CD4-positive, alpha-beta T cell (primary cell): ENCODE results near the gene THAP12. TPM values are rescaled to one million over a fixed set of nuclear protein-coding genes. Genes with fewer than 3 reads are reported as not detected.

Experiments used
- ATAC-seq: fragments of 200-7000 bp; cut with Tn5 transposase; one replicate; pipeline ENCODE4 v1.10.0; 2022; ENCODE audit warnings: mild to moderate bottlenecking; ENCODE audit not compliant: poor library complexity
- CTCF ChIA-PET: fragments of 350-600 bp; sonication (Branson Sonifier 250); formaldehyde crosslinking; loops from one replicate; lab custom pipeline; 2021; ENCODE audit warnings: antibody characterized with exemption, inconsistent platforms; lab: Charles Lee
- POLR2A ChIA-PET: fragments of 350-600 bp; sonication (Branson Sonifier 250); formaldehyde crosslinking; loops from one replicate; lab custom pipeline; 2021; ENCODE audit warnings: antibody characterized with exemption, inconsistent platforms; lab: Charles Lee
- DNase-seq, 14 experiments: peaks; one replicate each; pipeline ENCODE4 v3.0.0-alpha.2; 2013 to 2020; ENCODE audit warnings: mixed read lengths in 2 of 14
- H3K27ac ChIP-seq, 2 donors: one replicate each; pipeline versions ENCODE4 v1.5.1 to v1.7.0; 2013; ENCODE audit warnings: low read length in 2 of 2, low read depth in 1 of 2, mild to moderate bottlenecking in 1 of 2
- H3K27me3 ChIP-seq, 2 experiments: 1 replicate in 1 of 2; 2 replicates in 1 of 2; pipeline versions ENCODE4 v1.6.1 to v1.7.0; 2013; ENCODE audit warnings: low read length in 2 of 2, control low read depth in 1 of 2, mild to moderate bottlenecking in 1 of 2, moderate library complexity in 1 of 2; ENCODE audit not compliant: insufficient read depth in 2 of 2, control insufficient read depth in 1 of 2
- H3K36me3 ChIP-seq: one replicate; pipeline ENCODE4 v1.6.1; 2013; ENCODE audit warnings: low read length, control low read depth; ENCODE audit not compliant: insufficient read depth
- H3K4me1 ChIP-seq: one replicate; pipeline ENCODE4 v1.6.1; 2013; ENCODE audit warnings: low read length, control low read depth; ENCODE audit not compliant: insufficient read depth
- H3K4me3 ChIP-seq: one replicate; pipeline ENCODE4 v1.5.1; 2013; ENCODE audit warnings: mild to moderate bottlenecking, low read length, moderate library complexity
- H3K9me3 ChIP-seq, 2 experiments: 1 replicate in 1 of 2; 2 replicates in 1 of 2; pipeline versions ENCODE4 v1.6.1 to v1.7.0; 2013; ENCODE audit warnings: low read length in 2 of 2, mild to moderate bottlenecking in 2 of 2, control low read depth in 1 of 2, moderate library complexity in 1 of 2; ENCODE audit not compliant: control insufficient read depth in 1 of 2, insufficient read depth in 1 of 2
- H3K27ac Mint-ChIP-seq: one replicate; pipeline ENCODE4 v1.8.0; 2020; ENCODE audit warnings: mixed read lengths
- H3K27me3 Mint-ChIP-seq: one replicate; pipeline ENCODE4 v1.8.0; 2021; ENCODE audit warnings: mixed read lengths
- H3K36me3 Mint-ChIP-seq: one replicate; pipeline ENCODE4 v1.8.0; 2021; ENCODE audit warnings: low read depth, mixed read lengths
- H3K4me1 Mint-ChIP-seq: one replicate; pipeline ENCODE4 v1.8.0; 2021; ENCODE audit warnings: low read depth, mixed read lengths
- H3K4me3 Mint-ChIP-seq: one replicate; pipeline ENCODE4 v1.8.0; 2020; ENCODE audit warnings: mild to moderate bottlenecking, mixed read lengths
- H3K9me3 Mint-ChIP-seq: one replicate; pipeline ENCODE4 v1.8.0; 2020; ENCODE audit warnings: mixed read lengths
- CTCF ChIP-seq: fragments of 200-600 bp; IDR thresholded peaks from one replicate; pipeline ENCODE4 v1.8.0; 2022; ENCODE audit warnings: antibody characterized with exemption, mild to moderate bottlenecking
- intact Hi-C, 2 experiments: fragments of 100-400 bp; cut with DNase I in 1 of 2; cut with micrococcal nuclease in 1 of 2; formaldehyde crosslinking; loops; one replicate each; pipeline versions ENCODE4 v1.15.1 to v1.9.0; 2023 to 2025; cut with DNase I, micrococcal nuclease
- total RNA-seq, 174 experiments: library from RNA in 2 of 174; stranded (reverse) in 2 of 174; gene quantifications; one replicate each; pipeline ENCODE4 v1.2.3 and lab custom pipeline; 2021 to 2026

Gene THAP12
- total RNA-seq, 2 experiments from 2014 or later: 34.8 to 36.3 TPM

DNA sequence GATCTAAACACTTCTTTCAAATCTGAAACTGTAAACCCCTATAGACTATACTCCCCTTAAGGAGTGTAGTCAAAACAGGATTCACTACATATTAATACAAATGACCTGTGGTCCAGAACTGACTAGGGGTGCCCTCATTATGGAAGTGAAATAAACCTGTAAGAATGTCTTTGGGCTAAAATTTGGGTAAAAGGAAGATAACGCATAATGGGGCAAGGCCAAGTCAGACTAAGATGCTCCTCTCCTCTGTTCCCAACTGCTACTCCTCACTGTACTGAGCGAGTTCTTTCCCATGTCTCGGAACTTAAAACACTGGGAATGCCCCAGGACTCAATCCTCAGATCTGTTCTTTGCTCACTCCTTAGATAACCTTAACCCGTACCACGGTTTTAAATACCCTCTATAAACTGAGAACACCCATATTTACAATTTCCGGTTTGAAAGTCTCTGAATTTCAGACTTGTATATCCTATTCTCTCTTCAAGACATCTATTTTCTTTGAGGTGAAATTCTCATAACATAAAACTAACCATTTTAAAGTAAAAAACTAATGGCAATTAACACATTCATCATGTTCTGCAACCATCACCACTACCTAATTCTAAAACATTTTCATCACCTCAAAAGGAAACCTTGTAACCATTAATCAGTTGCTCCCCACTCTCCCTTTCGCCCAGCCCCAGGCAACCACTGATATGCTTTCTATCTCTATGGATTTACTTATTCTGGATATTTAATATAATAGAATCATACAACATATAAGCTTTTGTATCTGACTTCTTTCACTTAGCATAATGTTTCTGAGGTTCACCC is 4.0 kb downstream of the THAP12 start:
- Mint-ChIP-seq H3K36me3 (peaks cover 14% of the 10 kb centered on the region), H3K9me3 (no peaks in the 10 kb centered on the region), H3K4me1 (peaks cover 77% of the 10 kb centered on the region), H3K27me3 (no peaks in the 10 kb centered on the region), H3K27ac (peak overlapping the region; percentile 1), H3K4me3 (peak overlapping the region; percentile 32)
- DNase-seq (no peak), ATAC-seq (no peak)
- intact Hi-C loops: loop anchor here in 1 of 2 experiments (10.0 kb wide), 1 partner anchor 1782 kb away; the partner anchor contains the start of gene POLD3
- Histone ChIP-seq H3K27ac (no peak overlapping the region), H3K36me3 (no peaks in the 10 kb centered on the region), H3K4me1 (peaks cover 42% of the 10 kb centered on the region), H3K4me3 (no peak overlapping the region), H3K27me3 (no peaks in the 10 kb centered on the region), H3K9me3 (no peaks in the 10 kb centered on the region)
- TF ChIP-seq CTCF: no peak
- CTCF ChIA-PET: no interaction called here
- POLR2A ChIA-PET: no interaction called here

- H3K36me3 ChIP-seq: no peaks in the 10 kb centered on the region
- H3K4me3 ChIP-seq: no peak overlapping the region
- CTCF ChIA-PET: no interaction called here
- Mint-ChIP-seq H3K27ac (no peak overlapping the region), H3K9me3 (no peaks in the 10 kb centered on the region), H3K4me3 (no peak overlapping the region), H3K4me1 (peaks cover 67% of the 10 kb centered on the region), H3K36me3 (no peaks in the 10 kb centered on the region), H3K27me3 (no peaks in the 10 kb centered on the region)
- H3K4me1 ChIP-seq: peaks cover 19% of the 10 kb centered on the region
- DNase-seq (peak in 3 of 14 experiments; percentile 23 to 40 (median 39)), ATAC-seq (no peak)
- no peaks in the 10 kb centered on the region for H3K27me3 ChIP-seq
- intact Hi-C loops: loop anchor here in 1 of 2 experiments (10.0 kb wide), 1 partner anchor 1776 kb away; the partner anchor contains the start of gene POLD3
- POLR2A ChIA-PET: no interaction called here
- no peak overlapping the region for H3K27ac ChIP-seq
- no peaks in the 10 kb centered on the region for H3K9me3 ChIP-seq
- no peak for TF ChIP-seq CTCF
These were observed 9.8 kb downstream of the THAP12 start for GRCh38 chr11:76371170-76371569.

DNA sequence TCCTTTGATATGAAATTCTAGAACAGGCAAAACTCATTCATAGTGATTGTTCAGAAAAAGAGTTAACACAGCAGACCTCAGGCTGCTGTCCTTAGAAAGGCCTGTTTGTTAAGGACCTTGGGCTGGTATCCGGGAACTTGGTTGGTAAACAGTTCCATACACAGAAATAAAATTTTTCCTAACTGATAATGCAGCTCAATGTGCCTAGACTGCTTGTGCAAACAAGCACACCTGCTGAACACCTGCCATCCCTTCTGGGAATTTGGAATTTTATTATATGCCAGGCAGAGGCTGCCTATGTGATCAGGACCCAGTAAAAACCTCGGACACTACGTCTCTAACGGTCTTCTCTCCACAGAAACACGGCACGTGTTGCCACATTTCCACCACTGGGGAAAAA is 11.5 kb downstream of the THAP12 start:
- no peaks in the 10 kb centered on the region for H3K36me3 ChIP-seq
- no peak overlapping the region for H3K4me3 ChIP-seq
- no peak for DNase-seq
- TF ChIP-seq CTCF: no peak
- H3K9me3 ChIP-seq: no peaks in the 10 kb centered on the region
- CTCF ChIA-PET: no interaction called here
- peaks cover 12% of the 10 kb centered on the region for H3K4me1 ChIP-seq
- no peaks in the 10 kb centered on the region for H3K27me3 Mint-ChIP-seq
- ATAC-seq: no peak
- no peaks in the 10 kb centered on the region for H3K9me3 Mint-ChIP-seq
- POLR2A ChIA-PET: no interaction called here
- H3K27ac ChIP-seq: no peak overlapping the region
- no peaks in the 10 kb centered on the region for H3K27me3 ChIP-seq
- intact Hi-C loops: no loop called here
- H3K4me1 Mint-ChIP-seq: peaks cover 59% of the 10 kb centered on the region
- peaks cover 12% of the 10 kb centered on the region for H3K36me3 Mint-ChIP-seq
- H3K27ac Mint-ChIP-seq: no peak overlapping the region
- H3K4me3 Mint-ChIP-seq: no peak overlapping the region
